MCF 10A (cell line): Measurements from ENCODE around the gene DCST1. TPM values are rescaled to one million over a fixed set of nuclear protein-coding genes. Genes with fewer than 3 reads are reported as not detected.

ENCODE experiments used
- BruUV-seq: library from RNA; stranded (reverse); fragments of 400-500 nt; replicated peaks from 2 replicates; lab custom pipeline; 2021; lab: Mats Ljungman, UMichigan
- CTCF ChIA-PET: fragments of 300-600 bp; sonication (Branson Sonifier 250); formaldehyde crosslinking; extraction: SDS; loops from one replicate; lab custom pipeline; 2021; ENCODE audit warnings: antibody characterized with exemption, inconsistent platforms; lab: Yijun Ruan, JAX
- POLR2A ChIA-PET: fragments of 300-600, 350-650 bp; sonication (Branson Sonifier 250); formaldehyde crosslinking; extraction: SDS; loops from one replicate; lab custom pipeline; 2020; ENCODE audit warnings: antibody characterized with exemption, inconsistent platforms; lab: Yijun Ruan, JAX
- DNase-seq: peaks from one replicate; pipeline ENCODE4 v3.0.0-alpha.2; 2018; ENCODE audit not compliant: unreplicated experiment
- H3K27ac Mint-ChIP-seq: one replicate; pipeline ENCODE4 v1.8.0; 2022; ENCODE audit warnings: mild to moderate bottlenecking, low read depth, mixed read lengths; ENCODE audit not compliant: unreplicated experiment
- H3K27me3 Mint-ChIP-seq: one replicate; pipeline ENCODE4 v1.8.0; 2022; ENCODE audit warnings: mixed read lengths; ENCODE audit not compliant: insufficient read depth, unreplicated experiment
- H3K36me3 Mint-ChIP-seq: one replicate; pipeline ENCODE4 v1.8.0; 2022; ENCODE audit warnings: mild to moderate bottlenecking, moderate library complexity, mixed read lengths; ENCODE audit not compliant: insufficient read depth, unreplicated experiment
- H3K4me1 Mint-ChIP-seq: one replicate; pipeline ENCODE4 v1.8.0; 2022; ENCODE audit warnings: mixed read lengths; ENCODE audit not compliant: insufficient read depth, unreplicated experiment
- H3K4me3 Mint-ChIP-seq: one replicate; pipeline ENCODE4 v1.8.0; 2022; ENCODE audit warnings: mild to moderate bottlenecking, moderate library complexity, mixed read lengths; ENCODE audit not compliant: unreplicated experiment
- H3K9me3 Mint-ChIP-seq: one replicate; pipeline ENCODE4 v1.8.0; 2022; ENCODE audit warnings: mixed read lengths; ENCODE audit not compliant: unreplicated experiment
- CTCF ChIP-seq: fragments of 200-600 bp; IDR thresholded peaks from one replicate; pipeline ENCODE4 v1.8.0; 2022; ENCODE audit warnings: antibody characterized with exemption, mild to moderate bottlenecking; ENCODE audit not compliant: unreplicated experiment
- intact Hi-C: fragments of 100-400 bp; cut with micrococcal nuclease; formaldehyde crosslinking; loops from 2 replicates; pipeline ENCODE4 v1.14.1; 2022
- total RNA-seq: library from RNA; stranded (reverse); gene quantifications from 2 replicates; pipeline ENCODE4 v1.2.3, GENCODE V29; 2022

The DCST1 gene
- total RNA-seq, 1 experiment from 2014 or later = 0.21 TPM

DNA sequence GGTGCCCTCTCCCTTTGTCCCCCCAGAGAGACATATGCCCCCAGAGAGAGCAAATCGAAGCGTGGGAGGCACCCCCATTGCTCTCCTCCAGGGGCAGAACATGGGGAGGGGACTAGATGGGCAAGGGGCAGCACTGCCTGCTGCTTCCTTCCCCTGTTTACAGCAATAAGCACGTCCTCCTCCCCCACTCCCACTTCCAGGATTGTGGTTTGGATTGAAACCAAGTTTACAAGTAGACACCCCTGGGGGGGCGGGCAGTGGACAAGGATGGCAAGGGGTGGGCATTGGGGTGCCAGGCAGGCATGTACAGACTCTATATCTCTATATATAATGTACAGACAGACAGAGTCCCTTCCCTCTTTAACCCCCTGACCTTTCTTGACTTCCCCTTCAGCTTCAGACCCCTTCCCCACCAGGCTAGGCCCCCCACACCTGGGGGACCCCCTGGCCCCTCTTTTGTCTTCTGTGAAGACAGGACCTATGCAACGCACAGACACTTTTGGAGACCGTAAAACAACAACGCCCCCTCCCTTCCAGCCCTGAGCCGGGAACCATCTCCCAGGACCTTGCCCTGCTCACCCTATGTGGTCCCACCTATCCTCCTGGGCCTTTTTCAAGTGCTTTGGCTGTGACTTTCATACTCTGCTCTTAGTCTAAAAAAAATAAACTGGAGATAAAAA lies 53.4 kb downstream of the DCST1 start:
- BruUV-seq = TSS peak; percentile 21

DNA sequence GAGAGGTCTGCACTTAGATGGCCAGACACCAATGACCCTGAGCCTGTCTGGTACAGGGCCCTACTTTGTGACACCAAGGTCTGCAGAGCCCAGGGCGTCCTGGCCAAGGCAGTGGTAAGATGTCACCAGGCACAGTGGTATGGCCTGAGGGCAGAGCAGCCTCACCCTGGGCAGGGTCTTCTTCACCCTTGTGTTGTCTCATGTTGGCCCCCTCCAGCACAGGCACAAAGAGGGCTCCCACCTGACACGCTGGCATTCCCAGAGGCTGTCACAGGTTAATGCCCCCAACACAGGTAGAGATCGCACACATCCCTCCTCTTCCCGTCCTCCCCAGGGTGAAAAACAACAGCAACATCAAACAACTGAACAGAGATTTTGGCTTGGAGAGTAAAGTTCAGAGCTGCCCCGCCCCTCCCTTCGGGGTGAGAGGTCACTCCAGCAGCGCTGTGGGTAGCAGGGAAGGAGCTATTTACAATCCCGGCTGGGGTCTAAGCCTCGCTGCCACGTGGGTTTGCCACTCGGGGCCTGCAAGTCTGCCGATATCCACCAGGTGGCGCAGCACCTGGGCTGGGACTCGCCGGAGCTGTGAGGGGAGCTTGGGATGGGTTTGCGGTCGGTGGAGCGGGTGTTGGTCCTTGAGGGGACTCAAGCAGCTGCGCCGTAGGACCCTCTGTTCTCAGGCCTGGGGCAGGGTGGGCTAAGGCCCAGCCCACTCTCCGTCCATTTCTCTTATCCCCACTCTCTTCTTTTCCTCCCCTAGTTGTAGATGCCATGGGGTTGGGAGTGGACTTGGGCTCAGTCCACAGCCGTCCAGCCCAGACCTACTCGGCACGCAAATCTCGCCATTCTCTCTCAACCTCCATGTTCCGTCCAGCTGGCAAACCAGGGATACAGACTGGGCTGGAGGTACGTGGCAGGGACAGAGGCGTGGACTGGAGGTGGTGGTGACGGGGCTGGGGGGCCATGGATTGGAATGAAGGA lies 57.7 kb downstream of the DCST1 start:
- no peak overlapping the region for H3K27ac Mint-ChIP-seq
- intact Hi-C loops = no loop called here
- ChIA-PET CTCF (interaction anchor here (0.6 to 6.8 kb wide), 57 partner anchors 9 to 644 kb away, joined by 3 to 380 read pairs (median 5); partner anchors contain the start of genes ADAM15, DPM3, EFNA1 and KRTCAP2), POLR2A (interaction anchor here (0.6 to 2.3 kb wide), 13 partner anchors 11 to 607 kb away, joined by 3 to 20 read pairs (median 5); partner anchors contain the start of genes KRTCAP2 and SLC50A1)
- H3K36me3 Mint-ChIP-seq = no peaks in the 10 kb centered on the region
- no peak overlapping the region for H3K4me3 Mint-ChIP-seq
- H3K9me3 Mint-ChIP-seq = no peaks in the 10 kb centered on the region
- DNase-seq = peak; percentile 83
- BruUV-seq = no TSS peak
- peak; percentile 100 for TF ChIP-seq CTCF
- H3K4me1 Mint-ChIP-seq = peaks cover 26% of the 10 kb centered on the region
- H3K27me3 Mint-ChIP-seq = peaks cover 17% of the 10 kb centered on the region

More for the DNA sequence above, 53.4 kb downstream of the DCST1 start:
- intact Hi-C loops = no loop called here
- H3K27me3 Mint-ChIP-seq = peaks cover 2% of the 10 kb centered on the region
- ChIA-PET POLR2A (interaction anchor here (3.8 kb wide), 1 partner anchor 41 kb away, joined by 35 read pairs; the partner anchor contains the start of gene EFNA1), CTCF (interaction anchor here (0.6 to 5.2 kb wide), 15 partner anchors 9 to 141 kb away, joined by 3 to 78 read pairs (median 10); partner anchors contain the start of genes ADAM15 and KRTCAP2)
- peaks cover 30% of the 10 kb centered on the region for H3K4me1 Mint-ChIP-seq
- H3K9me3 Mint-ChIP-seq = no peaks in the 10 kb centered on the region
- H3K27ac Mint-ChIP-seq = no peak overlapping the region
- peak overlapping the region; percentile 100 for H3K4me3 Mint-ChIP-seq
- no peaks in the 10 kb centered on the region for H3K36me3 Mint-ChIP-seq
- DNase-seq = no peak
- TF ChIP-seq CTCF = no peak

- H3K36me3 Mint-ChIP-seq = no peaks in the 10 kb centered on the region
- peaks cover 26% of the 10 kb centered on the region for H3K4me1 Mint-ChIP-seq
- ChIA-PET POLR2A (interaction anchor here (1.0 to 2.3 kb wide), 8 partner anchors 12 to 80 kb away, joined by 3 to 20 read pairs (median 9); partner anchors contain the start of genes KRTCAP2 and SLC50A1), CTCF (interaction anchor here (0.8 to 6.8 kb wide), 36 partner anchors 8 to 556 kb away, joined by 3 to 380 read pairs (median 8); partner anchors contain the start of genes DPM3, EFNA1, KRTCAP2 and LENEP)
- no peaks in the 10 kb centered on the region for H3K9me3 Mint-ChIP-seq
- BruUV-seq = no TSS peak
- TF ChIP-seq CTCF = no peak
- no peak overlapping the region for H3K27ac Mint-ChIP-seq
- no peak overlapping the region for H3K4me3 Mint-ChIP-seq
- intact Hi-C loops = no loop called here
- no peak for DNase-seq
- H3K27me3 Mint-ChIP-seq = peaks cover 17% of the 10 kb centered on the region
Measured at GRCh38 chr1:155092131-155092530, 58.5 kb downstream of the DCST1 start.
